OCI-LY1 (cell line): ENCODE data around the gene LATS2.
"Not testable (repeated sequence)": the region's sequence is repeated elsewhere in the genome, so short reads cannot be mapped to it uniquely, and the experiment has no call there.

Source experiments
- H2AFZ ChIP-seq: fragments of 200-600 bp; sonication (generic), shearing (Covaris generic); 2 replicates; pipeline ENCODE4 v1.6.0; 2014; ENCODE audit warnings: antibody characterized with exemption, mild to moderate bottlenecking, low read length
- H3F3A ChIP-seq: fragments of 200-600 bp; sonication (generic), shearing (Covaris generic); 2 replicates; pipeline ENCODE4 v1.6.0; 2014; ENCODE audit warnings: mild to moderate bottlenecking, antibody characterized with exemption, low read length, moderate library complexity; ENCODE audit not compliant: insufficient read depth
- H3K27ac ChIP-seq: fragments of 200-600 bp; sonication (generic); 2 replicates; pipeline ENCODE4 v1.5.1; 2014; ENCODE audit warnings: low read length, mixed run types, mild to moderate bottlenecking, low read depth; ENCODE audit not compliant: poor library complexity, severe bottlenecking
- H3K27me3 ChIP-seq: fragments of 200-600 bp; sonication (generic); 2 replicates; pipeline ENCODE4 v1.6.0; 2014; ENCODE audit warnings: antibody characterized with exemption, mild to moderate bottlenecking, low read length, moderate library complexity; ENCODE audit not compliant: insufficient read depth
- H3K36me3 ChIP-seq: fragments of 200-600 bp; sonication (generic); 2 replicates; pipeline ENCODE4 v1.6.1; 2014; ENCODE audit warnings: mild to moderate bottlenecking, antibody characterized with exemption, low read length, moderate library complexity, mixed read lengths; ENCODE audit not compliant: insufficient read depth
- H3K4me1 ChIP-seq: fragments of 200-600 bp; sonication (generic); 2 replicates; pipeline ENCODE4 v1.5.1; 2014; ENCODE audit warnings: mild to moderate bottlenecking, low read length, moderate library complexity; ENCODE audit not compliant: insufficient read depth, severe bottlenecking
- H3K4me2 ChIP-seq: fragments of 200-600 bp; sonication (generic), shearing (Covaris generic); 2 replicates; pipeline ENCODE4 v1.6.1; 2014; ENCODE audit warnings: low read length
- H3K4me3 ChIP-seq: fragments of 200-600 bp; sonication (generic); 2 replicates; pipeline ENCODE4 v1.5.1; 2014; ENCODE audit warnings: low read length, low read depth, mild to moderate bottlenecking, mixed read lengths; ENCODE audit not compliant: poor library complexity, severe bottlenecking
- H3K79me2 ChIP-seq: fragments of 200-600 bp; shearing (Covaris generic); 2 replicates; pipeline ENCODE4 v1.6.1; 2016; ENCODE audit warnings: mixed run types, low read length, mixed read lengths; ENCODE audit not compliant: insufficient read depth
- H3K9ac ChIP-seq: fragments of 200-600 bp; sonication (generic), shearing (Covaris generic); 2 replicates; pipeline ENCODE4 v1.6.1; 2014; ENCODE audit warnings: mild to moderate bottlenecking, low read length, mixed read lengths
- H3K9me2 ChIP-seq: fragments of 200-600 bp; sonication (generic), shearing (Covaris generic); 2 replicates; pipeline ENCODE4 v1.6.1; 2014; ENCODE audit warnings: low read depth, mild to moderate bottlenecking, low read length, mixed read lengths
- H3K9me3 ChIP-seq: fragments of 200-600 bp; shearing (Covaris generic); 2 replicates; pipeline ENCODE4 v1.6.1; 2014; ENCODE audit warnings: low read length, mixed read lengths
- H4K20me1 ChIP-seq: fragments of 200-600 bp; sonication (generic), shearing (Covaris generic); 2 replicates; pipeline ENCODE4 v1.6.0; 2016; ENCODE audit warnings: mild to moderate bottlenecking, low read length; ENCODE audit not compliant: insufficient read depth
- EZH2 ChIP-seq: fragments of 200-600 bp; sonication (generic), shearing (Covaris generic); IDR thresholded peaks from 2 replicates; pipeline ENCODE4 v1.8.0; 2017; ENCODE audit warnings: borderline replicate concordance, mixed run types, mild to moderate bottlenecking, antibody characterized with exemption, low read length, moderate library complexity, mixed read lengths
- TF ChIP-seq, protein P1 (sequence below): fragments of 200-600 bp; sonication (generic), shearing (Covaris generic); IDR thresholded peaks from 2 replicates; pipeline ENCODE4 v1.5.1; 2017; ENCODE audit warnings: mild to moderate bottlenecking, antibody characterized with exemption, low read length, moderate library complexity, mixed read lengths

LATS2 gene

DNA sequence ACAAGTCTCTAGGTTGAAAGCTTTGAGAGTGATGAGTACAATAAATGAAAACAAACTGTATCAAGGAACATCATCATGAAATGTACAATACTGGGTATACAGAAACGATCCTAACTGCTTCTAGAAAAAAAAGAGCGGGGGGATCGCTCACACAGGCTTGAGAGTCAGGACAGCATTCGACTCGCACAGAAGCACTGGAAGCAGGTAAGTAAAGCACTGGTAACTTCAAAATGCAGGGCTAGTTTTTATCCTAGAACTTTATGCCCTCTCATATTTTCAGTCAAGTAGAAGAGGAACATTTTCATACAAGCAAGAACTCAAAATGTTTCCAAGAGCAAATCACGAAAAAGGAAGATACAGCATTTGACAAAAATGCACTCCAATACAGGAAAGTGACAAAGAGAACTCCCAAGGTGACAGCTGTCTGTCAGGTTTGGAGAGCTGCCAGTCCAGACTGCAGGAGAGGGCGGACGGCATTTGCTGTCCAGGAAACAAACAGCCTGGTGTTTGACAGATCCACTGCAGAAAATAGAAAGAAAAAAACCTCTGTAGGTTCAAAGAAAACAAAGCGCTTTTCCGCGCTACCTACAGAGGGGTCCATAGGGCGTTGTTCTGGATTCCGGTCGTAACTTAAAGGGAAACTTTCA, 100.6 kb downstream of the LATS2 start:
- H2AFZ ChIP-seq, result no peak overlapping the region
- H3K4me2 ChIP-seq, result no peak overlapping the region
- H3K9me3 ChIP-seq, result no peaks in the 10 kb centered on the region
- no peak for TF ChIP-seq EZH2
- TF ChIP-seq, protein P1, sequence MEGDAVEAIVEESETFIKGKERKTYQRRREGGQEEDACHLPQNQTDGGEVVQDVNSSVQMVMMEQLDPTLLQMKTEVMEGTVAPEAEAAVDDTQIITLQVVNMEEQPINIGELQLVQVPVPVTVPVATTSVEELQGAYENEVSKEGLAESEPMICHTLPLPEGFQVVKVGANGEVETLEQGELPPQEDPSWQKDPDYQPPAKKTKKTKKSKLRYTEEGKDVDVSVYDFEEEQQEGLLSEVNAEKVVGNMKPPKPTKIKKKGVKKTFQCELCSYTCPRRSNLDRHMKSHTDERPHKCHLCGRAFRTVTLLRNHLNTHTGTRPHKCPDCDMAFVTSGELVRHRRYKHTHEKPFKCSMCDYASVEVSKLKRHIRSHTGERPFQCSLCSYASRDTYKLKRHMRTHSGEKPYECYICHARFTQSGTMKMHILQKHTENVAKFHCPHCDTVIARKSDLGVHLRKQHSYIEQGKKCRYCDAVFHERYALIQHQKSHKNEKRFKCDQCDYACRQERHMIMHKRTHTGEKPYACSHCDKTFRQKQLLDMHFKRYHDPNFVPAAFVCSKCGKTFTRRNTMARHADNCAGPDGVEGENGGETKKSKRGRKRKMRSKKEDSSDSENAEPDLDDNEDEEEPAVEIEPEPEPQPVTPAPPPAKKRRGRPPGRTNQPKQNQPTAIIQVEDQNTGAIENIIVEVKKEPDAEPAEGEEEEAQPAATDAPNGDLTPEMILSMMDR, result no peak
- no peaks in the 10 kb centered on the region for H3K4me1 ChIP-seq
- H3K4me3 ChIP-seq, result no peak overlapping the region
- H3F3A ChIP-seq, result no peaks in the 10 kb centered on the region
- no peaks in the 10 kb centered on the region for H3K36me3 ChIP-seq
- H3K9me2 ChIP-seq, result no peaks in the 10 kb centered on the region
- H3K9ac ChIP-seq, result no peak overlapping the region
- H3K27ac ChIP-seq, result no peak overlapping the region
- no peaks in the 10 kb centered on the region for H3K27me3 ChIP-seq
- H3K79me2 ChIP-seq, result no peaks in the 10 kb centered on the region
- H4K20me1 ChIP-seq, result no peaks in the 10 kb centered on the region

GRCh38 chr13:20957049-20957620, 104.3 kb downstream of the LATS2 start:
- H3K4me3 ChIP-seq, H4K20me1 ChIP-seq, H3K9me2 ChIP-seq, H3K4me2 ChIP-seq, H3F3A ChIP-seq, H3K4me1 ChIP-seq, H3K9me3 ChIP-seq, H3K36me3 ChIP-seq, H3K27me3 ChIP-seq, H3K9ac ChIP-seq, H3K27ac ChIP-seq, H2AFZ ChIP-seq, H3K79me2 ChIP-seq: not testable (repeated sequence)

DNA sequence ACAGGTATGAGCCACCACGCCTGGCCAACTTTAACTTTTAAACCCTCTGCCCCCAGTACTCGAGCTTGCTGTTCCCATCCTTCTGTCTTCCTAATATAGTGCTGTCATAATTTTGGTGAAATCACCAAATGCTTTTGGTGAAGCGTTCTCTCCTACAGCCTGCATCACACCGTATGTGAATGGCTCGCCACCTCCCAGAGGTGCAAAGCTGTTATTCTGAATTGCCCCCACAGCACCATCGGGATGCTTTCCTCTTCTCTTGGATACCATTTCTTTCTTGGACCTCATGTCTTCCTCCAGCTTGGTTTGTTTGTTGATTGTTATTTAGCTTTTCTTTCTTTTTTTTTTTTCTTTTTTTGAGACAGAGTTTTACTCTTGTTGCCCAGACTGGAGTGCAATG, 105.9 kb downstream of the LATS2 start:
- Histone ChIP-seq H3K4me1 (no peaks in the 10 kb centered on the region), H4K20me1 (no peaks in the 10 kb centered on the region), H3K36me3 (no peaks in the 10 kb centered on the region), H3F3A (no peaks in the 10 kb centered on the region), H2AFZ (no peak overlapping the region), H3K27ac (no peak overlapping the region), H3K4me3 (no peak overlapping the region), H3K9me3 (no peaks in the 10 kb centered on the region), H3K4me2 (no peak overlapping the region), H3K79me2 (no peaks in the 10 kb centered on the region), H3K27me3 (no peaks in the 10 kb centered on the region), H3K9ac (no peak overlapping the region), H3K9me2 (no peaks in the 10 kb centered on the region)
- TF ChIP-seq EZH2, result no peak
- TF ChIP-seq, protein P1, result no peak
